Stimulated activated CD4-positive, alpha-beta T cell treated with anti-CD3 and anti-CD28 coated beads, Interleukin-1b, Interleukin-23, amount 100 ng/mL, for 1 hour (primary cell): ENCODE measurements around the gene ZBTB16.

Source experiments
- DNase-seq, 2 donors: peaks; one replicate each; pipeline ENCODE4 v3.0.0-alpha.2; 2020; ENCODE audit warnings: low read depth in 2 of 2

ZBTB16 gene

GRCh38 chr11:114064216-114064615 lies 4.7 kb downstream of the ZBTB16 start:
- DNase-seq = no peak

GRCh38 chr11:114065094-114065493 lies 5.6 kb downstream of the ZBTB16 start:
- no peak for DNase-seq

GRCh38 chr11:114066046-114066648 lies 6.6 kb downstream of the ZBTB16 start:
- no peak for DNase-seq

GRCh38 chr11:114068327-114068726 lies 8.8 kb downstream of the ZBTB16 start:
- no peak for DNase-seq

GRCh38 chr11:114070464-114071139 lies 11.1 kb downstream of the ZBTB16 start:
- no peak for DNase-seq

GRCh38 chr11:114073007-114073827 lies 13.7 kb downstream of the ZBTB16 start:
- no peak for DNase-seq

GRCh38 chr11:114073828-114074381 lies 14.4 kb downstream of the ZBTB16 start:
- no peak for DNase-seq

GRCh38 chr11:114074546-114075343 lies 15.2 kb downstream of the ZBTB16 start:
- no peak for DNase-seq

GRCh38 chr11:114075344-114075610 lies 15.8 kb downstream of the ZBTB16 start:
- no peak for DNase-seq

GRCh38 chr11:114075891-114076441 lies 16.5 kb downstream of the ZBTB16 start:
- DNase-seq = no peak

- DNase-seq = no peak
Observed at GRCh38 chr11:114076921-114077331, 17.4 kb downstream of the ZBTB16 start.

- DNase-seq = no peak
Observed at GRCh38 chr11:114077482-114078305, 18.2 kb downstream of the ZBTB16 start.

GRCh38 chr11:114078423-114078822 lies 18.9 kb downstream of the ZBTB16 start:
- DNase-seq = no peak

- no peak for DNase-seq
Observed at GRCh38 chr11:114079511-114080065, 20.1 kb downstream of the ZBTB16 start.

- DNase-seq = no peak
Observed at GRCh38 chr11:114080219-114080618, 20.7 kb downstream of the ZBTB16 start.

- no peak for DNase-seq
Observed at GRCh38 chr11:114080769-114081168, 21.3 kb downstream of the ZBTB16 start.

GRCh38 chr11:114081641-114082414 lies 22.3 kb downstream of the ZBTB16 start:
- no peak for DNase-seq

GRCh38 chr11:114082415-114082748 lies 22.9 kb downstream of the ZBTB16 start:
- DNase-seq = no peak

GRCh38 chr11:114082767-114083181 lies 23.3 kb downstream of the ZBTB16 start:
- DNase-seq = no peak
